T-cell (primary cell): Measurements from ENCODE around the gene PIK3R1. TPM values are rescaled to one million over a fixed set of nuclear protein-coding genes. Genes with fewer than 3 reads are reported as not detected.

Experiments used
- ATAC-seq, 4 experiments: fragments of 200-7000 bp in 3 of 4; fragments of 150-1000 bp in 1 of 4; cut with Tn5 transposase; replicated peaks in 1 of 4; 1 replicate in 3 of 4; 2 replicates in 1 of 4; pipeline ENCODE4 v1.10.0; 2021; ENCODE audit warnings: moderate library complexity in 3 of 4, mild to moderate bottlenecking in 2 of 4, moderate number of reproducible peaks in 1 of 4
- CTCF ChIA-PET, 2 donors: fragments of 300-600 bp; sonication (Branson Sonifier 250); formaldehyde crosslinking; loops; one replicate each; lab custom pipeline; 2022; ENCODE audit warnings: antibody characterized with exemption in 2 of 2; lab: Charles Lee
- POLR2A ChIA-PET, 2 donors: fragments of 300-600 bp; sonication (Branson Sonifier 250); formaldehyde crosslinking; loops; one replicate each; lab custom pipeline; 2022; ENCODE audit warnings: antibody characterized with exemption in 2 of 2; lab: Charles Lee
- DNase-seq, 35 experiments: peaks; one replicate each; pipeline versions ENCODE4 v3.0.0 to v3.0.0-alpha.2; 2013 to 2023
- H3K27ac ChIP-seq: one replicate; pipeline ENCODE4 v1.5.1; 2013; ENCODE audit warnings: low read length
- H3K27me3 ChIP-seq, 2 experiments: replicated peaks in 1 of 2; 1 replicate in 1 of 2; 2 replicates in 1 of 2; pipeline versions ENCODE4 v1.6.1 to v1.7.0; 2013; ENCODE audit warnings: low read length in 1 of 2, mixed read lengths in 1 of 2; ENCODE audit not compliant: control insufficient read depth in 2 of 2, insufficient read depth in 2 of 2; ENCODE audit errors: extremely low read depth in 1 of 2
- H3K36me3 ChIP-seq, 2 donors: 1 replicate in 1 of 2; 2 replicates in 1 of 2; pipeline versions ENCODE4 v1.6.1 to v1.7.0; 2013; ENCODE audit warnings: low read length in 1 of 2; ENCODE audit not compliant: control insufficient read depth in 2 of 2, insufficient read depth in 1 of 2; ENCODE audit errors: extremely low read depth in 1 of 2
- H3K4me1 ChIP-seq, 2 experiments: 1 replicate in 1 of 2; 2 replicates in 1 of 2; pipeline versions ENCODE4 v1.6.1 to v1.7.0; 2013; ENCODE audit warnings: low read length in 2 of 2, mixed read lengths in 1 of 2; ENCODE audit not compliant: insufficient read depth in 2 of 2, control insufficient read depth in 1 of 2; ENCODE audit errors: extremely low read depth in 1 of 2
- H3K4me3 ChIP-seq, 2 donors: 1 replicate in 1 of 2; 2 replicates in 1 of 2; pipeline versions ENCODE4 v1.5.1 to v1.7.0; 2013; ENCODE audit warnings: mild to moderate bottlenecking in 2 of 2, low read length in 1 of 2, moderate library complexity in 1 of 2; ENCODE audit not compliant: control insufficient read depth in 1 of 2; ENCODE audit errors: extremely low read depth in 1 of 2
- H3K9me3 ChIP-seq: 2 replicates; pipeline ENCODE4 v1.7.0; 2013
- H3K27ac Mint-ChIP-seq, 2 donors: one replicate each; pipeline ENCODE4 v1.8.0; 2020 to 2021; ENCODE audit warnings: mild to moderate bottlenecking in 2 of 2, mixed read lengths in 2 of 2
- H3K27me3 Mint-ChIP-seq, 2 donors: one replicate each; pipeline ENCODE4 v1.8.0; 2021 to 2022; ENCODE audit warnings: mixed read lengths in 2 of 2
- H3K36me3 Mint-ChIP-seq: one replicate; pipeline ENCODE4 v1.8.0; 2021; ENCODE audit warnings: mixed read lengths
- H3K4me1 Mint-ChIP-seq, 3 donors: one replicate each; pipeline ENCODE4 v1.8.0; 2020 to 2022; ENCODE audit warnings: mixed read lengths in 3 of 3, mild to moderate bottlenecking in 1 of 3
- H3K4me3 Mint-ChIP-seq, 3 donors: one replicate each; pipeline ENCODE4 v1.8.0; 2020 to 2022; ENCODE audit warnings: mild to moderate bottlenecking in 3 of 3, mixed read lengths in 3 of 3, moderate library complexity in 3 of 3
- H3K9me3 Mint-ChIP-seq, 3 donors: one replicate each; pipeline ENCODE4 v1.8.0; 2020 to 2022; ENCODE audit warnings: mixed read lengths in 3 of 3
- WGBS: methylation state at CpG from one replicate; pipeline ENCODE4 v1.1.5; 2013; ENCODE audit warnings: missing lambda C conversion rate; ENCODE audit not compliant: insufficient coverage; 5-methylcytosine and 5-hydroxymethylcytosine counted together
- total RNA-seq, 35 experiments: library from RNA in 6 of 35; stranded (reverse) in 6 of 35; fragments of 120-200 nt in 1 of 35; gene quantifications; one replicate each; pipeline versions ENCODE4 v1.2.1 to v1.2.4 and lab custom pipeline; 2013 to 2026

Gene PIK3R1
- total RNA-seq, 5 donors from 2014 or later (not counting 1 experiment from before 2014, with no cell fraction given), result 83.7 to 370 (median 105) TPM

DNA sequence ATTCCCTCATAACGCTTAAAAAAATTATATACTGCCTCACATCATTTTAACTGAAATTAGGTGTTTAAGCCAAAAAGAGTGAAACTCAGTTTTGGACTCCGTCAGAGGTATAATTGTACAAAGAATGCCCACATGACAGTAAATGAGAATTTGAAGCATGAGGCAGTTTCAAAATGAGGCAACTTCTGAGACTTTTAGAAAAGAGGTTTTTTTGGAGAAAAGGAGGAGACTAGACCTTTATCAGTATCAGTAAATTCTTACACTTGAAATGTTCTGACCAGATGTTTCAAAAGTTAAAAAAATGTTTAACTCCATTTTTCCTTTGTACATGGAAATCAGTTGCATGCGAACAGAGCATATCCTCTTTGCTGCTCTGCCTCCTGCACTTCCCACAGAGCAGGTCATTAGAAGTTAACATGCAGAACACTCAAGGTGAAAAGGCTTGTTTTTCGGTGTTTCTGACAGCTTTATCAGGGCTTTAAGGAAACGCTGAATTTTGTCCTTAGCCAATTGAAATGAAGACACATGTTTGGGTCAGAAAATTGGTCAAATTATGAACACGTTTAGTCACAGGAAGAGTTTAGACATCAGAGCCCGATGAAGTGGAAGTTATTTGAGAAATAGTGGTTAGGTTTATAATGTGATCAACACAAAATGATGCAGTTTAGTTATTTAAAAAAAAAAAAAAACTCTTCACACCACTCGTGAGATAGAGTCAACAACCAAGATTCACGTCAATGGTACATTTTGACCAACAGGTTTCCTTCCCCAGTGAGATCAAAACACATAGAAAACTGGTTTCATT lies 59.5 kb downstream of the PIK3R1 start:
- H3K27ac ChIP-seq, result peak overlapping the region; percentile 91
- peaks cover 0 to 44% of the 10 kb centered on the region in 2 donors for H3K36me3 ChIP-seq
- no peak overlapping the region for H3K4me3 ChIP-seq
- ChIA-PET POLR2A (interaction anchor here in 1 of 2 donors (0.5 kb wide), 1 partner anchor 88 kb away, joined by 4 read pairs; no protein-coding TSS in a partner anchor), CTCF (interaction anchor here (0.7 to 6.2 kb wide), 6 partner anchors 9 to 84 kb away, joined by 3 to 57 read pairs (median 5); no protein-coding TSS in a partner anchor)
- Mint-ChIP-seq H3K4me1 (peaks cover 74 to 96% (median 92%) of the 10 kb centered on the region in 3 donors), H3K36me3 (peaks cover 50% of the 10 kb centered on the region), H3K27me3 (no peaks in the 10 kb centered on the region), H3K27ac (peak overlapping the region; percentile 97 to 98), H3K9me3 (no peaks in the 10 kb centered on the region), H3K4me3 (peak overlapping the region; percentile 49 to 69 (median 58))
- ATAC-seq, result peak in 1 of 4 experiments; percentile 63
- no peaks in the 10 kb centered on the region for H3K9me3 ChIP-seq
- H3K4me1 ChIP-seq, result peaks cover 20 to 50% of the 10 kb centered on the region in 2 experiments
- no peaks in the 10 kb centered on the region for H3K27me3 ChIP-seq
- DNase-seq, result peak in 8 of 35 experiments; percentile 9 to 78 (median 24)
- 31% methylated on average over 4 of the region's 9 CpGs for WGBS

DNA sequence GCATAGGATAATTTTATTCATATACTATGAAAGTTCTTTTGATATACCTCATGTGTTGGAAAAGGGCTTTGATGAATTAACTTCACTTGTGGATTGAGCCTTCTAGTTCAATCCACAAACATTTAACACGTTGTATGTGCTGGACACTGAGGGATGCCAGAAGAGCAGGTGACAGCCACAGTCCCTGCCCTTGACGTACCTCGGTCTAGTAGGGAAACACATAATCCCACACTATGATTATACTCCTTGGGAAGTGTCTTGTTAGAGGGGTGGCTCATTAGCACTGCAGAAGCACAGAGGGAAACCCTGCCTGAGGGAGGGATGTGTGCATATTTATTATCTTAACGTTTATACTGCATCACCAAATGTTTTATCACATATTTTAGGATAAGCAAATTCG lies 61.2 kb downstream of the PIK3R1 start:
- H3K36me3 Mint-ChIP-seq, result peaks cover 61% of the 10 kb centered on the region
- DNase-seq (no peak), ATAC-seq (no peak)
- Histone ChIP-seq H3K27me3 (no peaks in the 10 kb centered on the region), H3K4me1 (peaks cover 21 to 45% of the 10 kb centered on the region in 2 experiments), H3K9me3 (no peaks in the 10 kb centered on the region), H3K4me3 (no peak overlapping the region), H3K36me3 (peaks cover 0 to 44% of the 10 kb centered on the region in 2 donors), H3K27ac (no peak overlapping the region)
- H3K9me3 Mint-ChIP-seq, result no peaks in the 10 kb centered on the region
- CTCF ChIA-PET, result interaction anchor here (0.7 to 6.2 kb wide), 5 partner anchors 8 to 1030 kb away, joined by 3 to 57 read pairs (median 6); no protein-coding TSS in a partner anchor
- H3K27me3 Mint-ChIP-seq, result no peaks in the 10 kb centered on the region
- H3K4me1 Mint-ChIP-seq, result peaks cover 69 to 89% (median 86%) of the 10 kb centered on the region in 3 donors
- H3K4me3 Mint-ChIP-seq, result no peak overlapping the region
- POLR2A ChIA-PET, result no interaction called here
- H3K27ac Mint-ChIP-seq, result peak overlapping the region; percentile 98
- no CpG with 5 or more reads among the region's 5 CpGs for WGBS

DNA sequence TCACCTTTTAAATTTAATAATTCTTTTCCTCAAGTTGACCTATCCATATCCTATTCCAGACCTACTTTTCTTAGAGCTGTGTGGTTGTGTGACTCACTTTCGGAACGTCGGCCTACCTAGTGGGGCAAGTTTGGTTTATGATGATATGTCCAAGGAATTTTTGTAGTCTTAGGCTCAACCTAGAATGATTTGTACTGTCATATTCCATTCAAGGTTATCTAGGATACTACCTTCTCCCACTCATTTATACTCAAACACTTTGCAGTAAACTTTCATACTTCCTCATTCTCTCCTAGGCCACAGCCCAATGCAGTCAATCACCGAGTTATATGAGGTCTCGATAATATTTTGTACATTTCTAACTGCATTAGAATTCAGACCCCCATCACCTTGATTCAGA lies 61.9 kb downstream of the PIK3R1 start:
- H3K4me1 ChIP-seq, result peaks cover 27 to 48% of the 10 kb centered on the region in 2 experiments
- Mint-ChIP-seq H3K9me3 (no peaks in the 10 kb centered on the region), H3K36me3 (peaks cover 68% of the 10 kb centered on the region), H3K4me1 (peaks cover 74 to 91% (median 89%) of the 10 kb centered on the region in 3 donors), H3K27me3 (no peaks in the 10 kb centered on the region), H3K27ac (peak overlapping the region; percentile 98), H3K4me3 (no peak overlapping the region)
- 80% methylated on average over 2 of the region's 5 CpGs for WGBS
- H3K27me3 ChIP-seq, result no peaks in the 10 kb centered on the region
- CTCF ChIA-PET, result interaction anchor here in 1 of 2 donors (1.2 kb wide), 1 partner anchor 1031 kb away, joined by 3 read pairs; no protein-coding TSS in a partner anchor
- peak overlapping the region; percentile 84 for H3K27ac ChIP-seq
- ATAC-seq, result no peak
- H3K4me3 ChIP-seq, result no peak overlapping the region
- POLR2A ChIA-PET, result no interaction called here
- DNase-seq, result no peak
- H3K9me3 ChIP-seq, result no peaks in the 10 kb centered on the region
- peaks cover 0 to 51% of the 10 kb centered on the region in 2 donors for H3K36me3 ChIP-seq

DNA sequence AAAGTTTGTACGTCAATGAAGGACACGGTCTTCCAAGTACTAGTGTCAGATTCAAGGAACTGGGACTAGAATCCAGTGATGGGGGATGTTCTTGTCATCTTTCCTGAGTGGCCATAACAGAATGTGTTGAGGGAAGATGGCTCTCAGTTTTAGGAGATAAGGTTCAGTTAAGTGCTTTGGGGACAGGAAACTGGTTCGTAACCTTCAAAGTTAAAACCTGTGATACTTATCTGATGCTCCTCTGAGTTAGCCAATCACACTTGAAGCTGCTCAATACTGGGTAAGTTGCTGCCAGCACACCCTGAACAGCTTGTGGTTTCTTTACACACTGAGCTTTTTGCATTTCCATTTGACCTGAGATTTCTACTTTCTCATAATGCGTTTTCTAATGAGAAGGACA lies 64.4 kb downstream of the PIK3R1 start:
- peak overlapping the region; percentile 98 for H3K27ac Mint-ChIP-seq
- H3K27me3 Mint-ChIP-seq, result no peaks in the 10 kb centered on the region
- Histone ChIP-seq H3K36me3 (peaks cover 0 to 48% of the 10 kb centered on the region in 2 donors), H3K27ac (peak overlapping the region; percentile 84), H3K27me3 (no peaks in the 10 kb centered on the region), H3K9me3 (no peaks in the 10 kb centered on the region), H3K4me1 (peaks cover 46 to 49% of the 10 kb centered on the region in 2 experiments), H3K4me3 (peak overlapping the region; percentile 29 to 57)
- DNase-seq (peak in 32 of 35 experiments; percentile 24 to 88 (median 48)), ATAC-seq (peak; percentile 93 to 97 (median 95))
- peaks cover 86 to 91% (median 90%) of the 10 kb centered on the region in 3 donors for H3K4me1 Mint-ChIP-seq
- POLR2A ChIA-PET, result interaction anchor here (0.5 to 1.6 kb wide), 16 partner anchors 8 to 1266 kb away, joined by 3 to 14 read pairs (median 4); partner anchors contain the start of gene PIK3R1 (in 1 of the 2)
- H3K36me3 Mint-ChIP-seq, result peaks cover 78% of the 10 kb centered on the region
- CTCF ChIA-PET, result interaction anchor here (0.6 to 2.4 kb wide), 16 partner anchors 8 to 1102 kb away, joined by 3 to 37 read pairs (median 4); partner anchors contain the start of gene PIK3R1 (in 1 of the 2)
- WGBS, result 0% methylated on average over 2 of the region's 4 CpGs
- H3K4me3 Mint-ChIP-seq, result peak overlapping the region; percentile 85 to 88 (median 86)
- no peaks in the 10 kb centered on the region for H3K9me3 Mint-ChIP-seq

DNA sequence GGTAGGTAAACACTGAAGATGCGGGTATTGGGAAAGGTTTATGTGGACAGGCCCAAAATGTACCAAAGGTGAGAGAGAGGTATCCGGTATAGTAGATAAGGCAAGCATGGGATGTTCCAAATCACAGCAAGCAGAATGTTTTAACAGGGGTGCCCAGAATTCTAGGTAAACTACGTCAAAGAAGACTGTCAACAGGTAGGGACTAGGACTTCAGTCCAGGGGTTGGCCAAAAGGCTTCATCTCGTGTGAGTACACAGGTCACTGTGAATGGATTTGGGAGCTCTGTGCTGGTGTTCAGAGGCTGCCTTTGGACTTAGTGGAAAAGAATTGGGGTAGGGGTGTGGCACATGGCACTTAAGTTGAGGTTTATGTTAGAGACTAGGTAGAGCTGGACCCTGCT lies 66.4 kb downstream of the PIK3R1 start:
- no peak for ATAC-seq
- 65% methylated on average over 4 of the region's 4 CpGs for WGBS
- ChIA-PET CTCF (interaction anchor here in 1 of 2 donors (0.9 kb wide), 1 partner anchor 27 kb away, joined by 3 read pairs; no protein-coding TSS in a partner anchor), POLR2A (no interaction called here)
- Histone ChIP-seq H3K27me3 (no peaks in the 10 kb centered on the region), H3K9me3 (no peaks in the 10 kb centered on the region), H3K4me1 (peaks cover 49 to 65% of the 10 kb centered on the region in 2 experiments), H3K27ac (peak overlapping the region; percentile 84), H3K36me3 (peaks cover 0 to 41% of the 10 kb centered on the region in 2 donors), H3K4me3 (peak overlapping the region; percentile 47 to 57)
- H3K27me3 Mint-ChIP-seq, result no peaks in the 10 kb centered on the region
- peak overlapping the region; percentile 98 for H3K27ac Mint-ChIP-seq
- H3K4me1 Mint-ChIP-seq, result peaks cover 90 to 92% (median 91%) of the 10 kb centered on the region in 3 donors
- H3K4me3 Mint-ChIP-seq, result peak overlapping the region; percentile 85 to 88 (median 86)
- H3K36me3 Mint-ChIP-seq, result peaks cover 69% of the 10 kb centered on the region
- no peak for DNase-seq
- H3K9me3 Mint-ChIP-seq, result no peaks in the 10 kb centered on the region

DNA sequence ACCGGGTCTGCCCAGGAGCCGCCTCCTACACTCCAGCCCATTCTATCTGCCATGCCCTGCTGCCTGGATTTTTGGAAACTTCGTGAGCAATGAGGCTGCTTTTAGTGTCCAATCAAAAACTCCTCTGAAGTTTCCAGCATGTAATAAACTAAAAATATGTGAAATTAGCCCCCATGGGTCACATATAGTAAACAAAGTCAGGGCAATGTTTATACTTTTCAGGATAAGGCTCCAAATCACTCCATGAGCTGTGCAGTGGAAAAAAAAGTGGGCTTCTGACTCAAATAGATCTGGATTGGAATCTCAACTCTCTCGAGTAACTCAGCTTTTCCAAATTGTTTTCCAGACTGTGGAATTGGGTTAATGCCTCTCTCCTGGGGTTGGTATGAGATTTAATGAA lies 68.2 kb downstream of the PIK3R1 start:
- Mint-ChIP-seq H3K27ac (peak overlapping the region; percentile 98), H3K27me3 (no peaks in the 10 kb centered on the region), H3K4me3 (peak overlapping the region; percentile 85 to 88 (median 86)), H3K4me1 (peaks cover 89 to 92% (median 90%) of the 10 kb centered on the region in 3 donors), H3K9me3 (no peaks in the 10 kb centered on the region), H3K36me3 (peaks cover 57% of the 10 kb centered on the region)
- H3K4me1 ChIP-seq, result peaks cover 57 to 73% of the 10 kb centered on the region in 2 experiments
- no peaks in the 10 kb centered on the region for H3K27me3 ChIP-seq
- H3K4me3 ChIP-seq, result no peak overlapping the region
- ATAC-seq (no peak), DNase-seq (no peak)
- ChIA-PET CTCF (interaction anchor here (0.6 to 2.1 kb wide), 10 partner anchors 9 to 179 kb away, joined by 3 to 11 read pairs (median 4); no protein-coding TSS in a partner anchor), POLR2A (interaction anchor here in 1 of 2 donors (0.6 kb wide), 1 partner anchor 14 kb away, joined by 6 read pairs; no protein-coding TSS in a partner anchor)
- no peaks in the 10 kb centered on the region for H3K9me3 ChIP-seq
- H3K27ac ChIP-seq, result peak overlapping the region; percentile 84
- WGBS, result 100% methylated on average over 2 of the region's 4 CpGs
- H3K36me3 ChIP-seq, result peaks cover 0 to 31% of the 10 kb centered on the region in 2 donors
